PFSK-1 (cell line): Measurements from ENCODE around the gene GSC2.

ENCODE experiments used
- POLR2AphosphoS5 ChIP-seq: IDR thresholded peaks from 2 replicates; pipeline ENCODE4 v1.6.1; 2012; ENCODE audit warnings: low read depth, mild to moderate bottlenecking, control low read depth, low read length, moderate library complexity
- SIN3A ChIP-seq: IDR thresholded peaks from 2 replicates; pipeline ENCODE4 v1.6.1; 2012; ENCODE audit warnings: mild to moderate bottlenecking, low read length, moderate library complexity, borderline replicate concordance; ENCODE audit not compliant: insufficient read depth
- TAF1 ChIP-seq: IDR thresholded peaks from 2 replicates; pipeline ENCODE4 v1.6.1; 2012; ENCODE audit warnings: low read length, control low read depth, borderline replicate concordance; ENCODE audit not compliant: insufficient read depth
- TF ChIP-seq, protein P1 (sequence below), 2 experiments: IDR thresholded peaks; 2 replicates each; pipeline versions ENCODE4 v1.6.1 to v1.8.0; 2011 to 2012; ENCODE audit warnings: low read depth in 2 of 2, low read length in 2 of 2, control low read depth in 1 of 2, inconsistent platforms in 1 of 2, mild to moderate bottlenecking in 1 of 2, moderate library complexity in 1 of 2; ENCODE audit not compliant: insufficient read depth in 1 of 2

GRCh38 chr22:19194766-19195536 is 44.9 kb upstream of the GSC2 start:
- no peak for TF ChIP-seq POLR2AphosphoS5
- TF ChIP-seq, protein P1, sequence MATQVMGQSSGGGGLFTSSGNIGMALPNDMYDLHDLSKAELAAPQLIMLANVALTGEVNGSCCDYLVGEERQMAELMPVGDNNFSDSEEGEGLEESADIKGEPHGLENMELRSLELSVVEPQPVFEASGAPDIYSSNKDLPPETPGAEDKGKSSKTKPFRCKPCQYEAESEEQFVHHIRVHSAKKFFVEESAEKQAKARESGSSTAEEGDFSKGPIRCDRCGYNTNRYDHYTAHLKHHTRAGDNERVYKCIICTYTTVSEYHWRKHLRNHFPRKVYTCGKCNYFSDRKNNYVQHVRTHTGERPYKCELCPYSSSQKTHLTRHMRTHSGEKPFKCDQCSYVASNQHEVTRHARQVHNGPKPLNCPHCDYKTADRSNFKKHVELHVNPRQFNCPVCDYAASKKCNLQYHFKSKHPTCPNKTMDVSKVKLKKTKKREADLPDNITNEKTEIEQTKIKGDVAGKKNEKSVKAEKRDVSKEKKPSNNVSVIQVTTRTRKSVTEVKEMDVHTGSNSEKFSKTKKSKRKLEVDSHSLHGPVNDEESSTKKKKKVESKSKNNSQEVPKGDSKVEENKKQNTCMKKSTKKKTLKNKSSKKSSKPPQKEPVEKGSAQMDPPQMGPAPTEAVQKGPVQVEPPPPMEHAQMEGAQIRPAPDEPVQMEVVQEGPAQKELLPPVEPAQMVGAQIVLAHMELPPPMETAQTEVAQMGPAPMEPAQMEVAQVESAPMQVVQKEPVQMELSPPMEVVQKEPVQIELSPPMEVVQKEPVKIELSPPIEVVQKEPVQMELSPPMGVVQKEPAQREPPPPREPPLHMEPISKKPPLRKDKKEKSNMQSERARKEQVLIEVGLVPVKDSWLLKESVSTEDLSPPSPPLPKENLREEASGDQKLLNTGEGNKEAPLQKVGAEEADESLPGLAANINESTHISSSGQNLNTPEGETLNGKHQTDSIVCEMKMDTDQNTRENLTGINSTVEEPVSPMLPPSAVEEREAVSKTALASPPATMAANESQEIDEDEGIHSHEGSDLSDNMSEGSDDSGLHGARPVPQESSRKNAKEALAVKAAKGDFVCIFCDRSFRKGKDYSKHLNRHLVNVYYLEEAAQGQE (IDR thresholded peaks at IDR 0.05; ENCODE audit: insufficient read depth in 1 of 2, low read depth in 2 of 2, low read length in 2 of 2): no peak
- TF ChIP-seq TAF1: no peak
- no peak for TF ChIP-seq SIN3A
